ENCODE data around the gene E4F1. TPM values are rescaled to one million over a fixed set of nuclear protein-coding genes. Genes with fewer than 3 reads are reported as not detected.

E4F1 gene
- total and polyA plus RNA-seq, 8 donors: 8.7 to 48.4 (median 9.9) TPM

- TF ChIP-seq CTCF (IDR thresholded peaks at IDR 0.05): no peak
- DNase-seq (no peak), ATAC-seq (no peak), FAIRE-seq (no peak)
- Histone ChIP-seq H3K27ac (no peak overlapping the region), H3K9me3 (no peaks in the 10 kb centered on the region), H3K27me3 (no peaks in the 10 kb centered on the region), H3K36me3 (no peaks in the 10 kb centered on the region), H3K4me3 (no peak overlapping the region), H3K4me1 (no peaks in the 10 kb centered on the region)
- WGBS, 2 donors: 90% methylated on average over 22 to 26 of the region's 26 CpGs
- intact Hi-C loops (cut with DNase I): loop anchor here in 1 of 3 donors (10.0 kb wide), 1 partner anchor 152 kb away; no protein-coding TSS in a partner anchor
These were observed 59.6 kb downstream of the E4F1 start for GRCh38 chr16:2282866-2283555.

- intact Hi-C loops (cut with DNase I): loop anchor here in 1 of 3 donors (10.0 kb wide), 1 partner anchor 151 kb away; no protein-coding TSS in a partner anchor
- 92 to 93% methylated on average over 37 of the region's 37 CpGs for WGBS, 2 donors
- Histone ChIP-seq H3K4me1 (no peaks in the 10 kb centered on the region), H3K9me3 (no peaks in the 10 kb centered on the region), H3K36me3 (no peaks in the 10 kb centered on the region), H3K27ac (no peak overlapping the region), H3K4me3 (no peak overlapping the region), H3K27me3 (no peaks in the 10 kb centered on the region)
- DNase-seq (no peak), FAIRE-seq (no peak), ATAC-seq (no peak)
- no peak for TF ChIP-seq CTCF (IDR thresholded peaks at IDR 0.05)
These were observed 60.8 kb downstream of the E4F1 start for GRCh38 chr16:2284001-2284770.

GRCh38 chr16:2284797-2285576 is 61.6 kb downstream of the E4F1 start:
- no peak for TF ChIP-seq CTCF (IDR thresholded peaks at IDR 0.05)
- WGBS, 2 donors: 90 to 91% methylated on average over 35 of the region's 35 CpGs
- ATAC-seq (no peak), DNase-seq (no peak), FAIRE-seq (no peak)
- intact Hi-C loops (cut with DNase I): loop anchor here in 1 of 3 donors (10.0 kb wide), 1 partner anchor 150 kb away; no protein-coding TSS in a partner anchor
- Histone ChIP-seq H3K4me3 (no peak overlapping the region), H3K9me3 (no peaks in the 10 kb centered on the region), H3K36me3 (no peaks in the 10 kb centered on the region), H3K4me1 (no peaks in the 10 kb centered on the region), H3K27me3 (no peaks in the 10 kb centered on the region), H3K27ac (no peak overlapping the region)

Small RNA genes within 50 kb of the gene (microRNA-seq; reads per million reads assigned to microRNA genes)
- gene MIR3677: 0 to 0.29 reads per million in 2 donors
- gene MIR4717: 0 reads per million in 2 donors

Other genes with a start within 250 kb of the E4F1 start
- gene NOXO1, start 242.1 kb upstream of the E4F1 start, total RNA-seq: under 1 TPM in 5 of 6 donors, not detected in 1; 0.35 to 0.69 (median 0.52) TPM
- gene NOXO1, start 242.1 kb upstream of the E4F1 start, polyA plus RNA-seq: 1 to 10 TPM in 1 of 2 donors, under 1 TPM in 1; 0.70 to 1.6 TPM
- 10 to 100 TPM; 17.1 to 31.9 (median 25.9) TPM for gene GFER, start 239.4 kb upstream of the E4F1 start, total RNA-seq
- gene GFER, start 239.4 kb upstream of the E4F1 start, polyA plus RNA-seq: 10 to 100 TPM; 25.7 to 62.0 TPM
- gene SYNGR3, start 233.6 kb upstream of the E4F1 start, total RNA-seq: 1 to 10 TPM in 1 of 6 donors, under 1 TPM in 5; 0.19 to 1.5 (median 0.55) TPM
- gene SYNGR3, start 233.6 kb upstream of the E4F1 start, polyA plus RNA-seq: 1 to 10 TPM in 1 of 2 donors, under 1 TPM in 1; 0.57 to 3.1 TPM
- gene ZNF598, start 213.8 kb upstream of the E4F1 start, total RNA-seq: 10 to 100 TPM; 26.0 to 93.6 (median 42.4) TPM
- gene ZNF598, start 213.8 kb upstream of the E4F1 start, polyA plus RNA-seq: 10 to 100 TPM; 71.0 to 73.5 TPM
- gene NPW, start 203.8 kb upstream of the E4F1 start, total RNA-seq: 1 to 10 TPM in 2 of 6 donors, under 1 TPM in 4; 0.43 to 1.9 (median 0.50) TPM
- 1 to 10 TPM; 1.3 to 2.7 TPM for gene NPW, start 203.8 kb upstream of the E4F1 start, polyA plus RNA-seq
- gene NHERF2, start 196.7 kb upstream of the E4F1 start, total RNA-seq: 10 to 100 TPM; 14.7 to 28.9 (median 23.0) TPM
- 100 to 1,000 TPM in 1 of 2 donors, 10 to 100 TPM in 1; 60.7 to 144 TPM for gene NHERF2, start 196.7 kb upstream of the E4F1 start, polyA plus RNA-seq
- gene NTHL1, start 175.8 kb upstream of the E4F1 start, total RNA-seq: 10 to 100 TPM in 1 of 6 donors, 1 to 10 TPM in 5; 5.2 to 10.4 (median 8.4) TPM
- 10 to 100 TPM; 22.1 to 22.8 TPM for gene NTHL1, start 175.8 kb upstream of the E4F1 start, polyA plus RNA-seq
- gene TSC2, start 175.6 kb upstream of the E4F1 start, total RNA-seq: 10 to 100 TPM; 51.0 to 91.7 (median 77.6) TPM
- 100 to 1,000 TPM; 119 to 172 TPM for gene TSC2, start 175.6 kb upstream of the E4F1 start, polyA plus RNA-seq
- gene PKD1, start 87.7 kb upstream of the E4F1 start, total RNA-seq: 10 to 100 TPM; 29.8 to 50.5 (median 39.5) TPM
- gene PKD1, start 87.7 kb upstream of the E4F1 start, polyA plus RNA-seq: 100 to 1,000 TPM in 1 of 2 donors, 10 to 100 TPM in 1; 68.6 to 127 TPM
- 10 to 100 TPM; 19.2 to 36.8 (median 28.4) TPM for gene RAB26, start 75.0 kb upstream of the E4F1 start, total RNA-seq
- gene RAB26, start 75.0 kb upstream of the E4F1 start, polyA plus RNA-seq: 100 to 1,000 TPM; 161 to 255 TPM
- 10 to 100 TPM; 25.3 to 45.1 (median 40.8) TPM for gene TRAF7, start 67.8 kb upstream of the E4F1 start, total RNA-seq
- 10 to 100 TPM; 24.5 to 30.1 TPM for gene TRAF7, start 67.8 kb upstream of the E4F1 start, polyA plus RNA-seq
- gene CASKIN1, start 27.0 kb upstream of the E4F1 start, total RNA-seq: 1 to 10 TPM in 2 of 6 donors, under 1 TPM in 4; 0.61 to 1.7 (median 0.81) TPM
- 1 to 10 TPM; 1.5 to 2.1 TPM for gene CASKIN1, start 27.0 kb upstream of the E4F1 start, polyA plus RNA-seq
- gene MLST8, start 18.1 kb upstream of the E4F1 start, total RNA-seq: 10 to 100 TPM; 16.6 to 27.0 (median 19.1) TPM
- 10 to 100 TPM; 59.3 to 62.8 TPM for gene MLST8, start 18.1 kb upstream of the E4F1 start, polyA plus RNA-seq
- 1 to 10 TPM; 1.0 to 2.4 (median 2.0) TPM for gene BRICD5, start 12.7 kb upstream of the E4F1 start, total RNA-seq
- 10 to 100 TPM in 1 of 2 donors, 1 to 10 TPM in 1; 8.9 to 24.5 TPM for gene BRICD5, start 12.7 kb upstream of the E4F1 start, polyA plus RNA-seq
- gene PGP, start 8.8 kb upstream of the E4F1 start, total RNA-seq: 1 to 10 TPM; 2.9 to 5.8 (median 3.7) TPM
- 10 to 100 TPM in 1 of 2 donors, 1 to 10 TPM in 1; 8.9 to 10.2 TPM for gene PGP, start 8.8 kb upstream of the E4F1 start, polyA plus RNA-seq
- gene DNASE1L2, start 12.9 kb downstream of the E4F1 start, total RNA-seq: 1 to 10 TPM in 1 of 6 donors, under 1 TPM in 5; 0.31 to 1.3 (median 0.67) TPM
- 1 to 10 TPM; 3.4 to 4.9 TPM for gene DNASE1L2, start 12.9 kb downstream of the E4F1 start, polyA plus RNA-seq
- gene ECI1, start 28.0 kb downstream of the E4F1 start, total RNA-seq: 10 to 100 TPM; 31.9 to 64.4 (median 36.3) TPM
- gene ECI1, start 28.0 kb downstream of the E4F1 start, polyA plus RNA-seq: 10 to 100 TPM; 51.1 to 72.5 TPM
- 10 to 100 TPM; 36.0 to 66.2 (median 50.3) TPM for gene RNPS1, start 44.5 kb downstream of the E4F1 start, total RNA-seq
- gene RNPS1, start 44.5 kb downstream of the E4F1 start, polyA plus RNA-seq: 100 to 1,000 TPM in 1 of 2 donors, 10 to 100 TPM in 1; 56.0 to 103 TPM
- 10 to 100 TPM; 12.7 to 26.5 (median 16.5) TPM for gene ABCA3, start 117.1 kb downstream of the E4F1 start, total RNA-seq
- 10 to 100 TPM; 22.6 to 22.8 TPM for gene ABCA3, start 117.1 kb downstream of the E4F1 start, polyA plus RNA-seq
- gene CCNF, start 205.9 kb downstream of the E4F1 start, total RNA-seq: 1 to 10 TPM in 4 of 6 donors, under 1 TPM in 2; 0.69 to 2.6 (median 1.3) TPM
- under 1 TPM; 0.77 to 0.91 TPM for gene CCNF, start 205.9 kb downstream of the E4F1 start, polyA plus RNA-seq
- under 1 TPM in 5 of 6 donors, not detected in 1; 0.16 to 0.82 (median 0.76) TPM for gene TEDC2, start 236.5 kb downstream of the E4F1 start, total RNA-seq
- gene TEDC2, start 236.5 kb downstream of the E4F1 start, polyA plus RNA-seq: 1 to 10 TPM; 1.1 to 1.4 TPM
- under 1 TPM in 3 of 6 donors, not detected in 3; 0.09 to 0.22 (median 0.20) TPM for gene NTN3, start 247.7 kb downstream of the E4F1 start, total RNA-seq
- gene NTN3, start 247.7 kb downstream of the E4F1 start, polyA plus RNA-seq: under 1 TPM; 0.07 to 0.08 TPM

Data from pancreas (tissue), 10 donors.